Measurements from ENCODE around the gene ARRB1.
"Not testable (repeated sequence)": the region's sequence is repeated elsewhere in the genome, so short reads cannot be mapped to it uniquely, and the experiment has no call there.

The ARRB1 gene

GRCh38 chr11:75325713-75326438, 25.6 kb downstream of the ARRB1 start:
- DNase-seq (ENCODE audit: insufficient read length, low spot score) (no peak), FAIRE-seq (no peak)

DNA sequence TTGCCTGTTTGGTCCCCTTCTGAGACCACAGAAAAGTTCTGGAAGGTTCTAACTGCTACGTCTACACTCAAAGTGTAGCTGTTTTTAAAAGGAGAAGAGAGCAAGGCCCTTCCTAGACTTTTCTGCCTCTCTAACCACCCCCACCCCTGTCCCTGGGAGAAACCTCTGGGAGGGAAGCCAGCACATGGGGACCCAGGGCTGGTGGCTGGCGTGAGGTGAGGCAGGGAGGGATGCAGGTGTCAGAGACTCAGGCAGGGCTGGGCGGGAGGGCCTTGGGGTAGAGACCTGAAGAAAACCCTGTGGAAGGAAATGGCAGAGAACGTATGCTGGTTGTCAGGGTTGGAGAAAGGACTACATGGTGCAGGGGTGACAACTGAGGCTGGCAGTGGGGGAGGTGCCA, 26.7 kb downstream of the ARRB1 start:
- DNase-seq (ENCODE audit: insufficient read length, low spot score) (no peak), FAIRE-seq (no peak)

DNA sequence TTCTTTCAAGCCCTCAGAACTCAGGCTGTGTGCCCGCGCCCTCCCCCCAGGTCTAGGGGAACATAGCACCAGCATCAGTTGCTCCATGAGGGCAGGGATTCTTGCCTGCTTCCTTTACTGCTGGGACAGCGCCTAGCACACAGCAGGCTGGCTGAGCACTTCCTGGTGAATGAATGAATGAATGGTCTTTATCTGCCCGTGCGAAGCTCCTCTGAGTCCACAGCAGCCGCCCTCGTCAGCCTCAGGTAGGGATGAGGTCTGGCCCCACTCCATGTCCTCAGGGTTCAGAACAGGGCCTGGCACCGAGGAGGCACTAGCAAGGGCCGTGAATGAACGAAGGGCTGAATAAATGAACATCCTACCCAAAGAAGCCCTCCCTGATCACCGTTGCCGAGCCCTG, 27.3 kb downstream of the ARRB1 start:
- FAIRE-seq (no peak), DNase-seq (ENCODE audit: insufficient read length, low spot score) (no peak)

DNA sequence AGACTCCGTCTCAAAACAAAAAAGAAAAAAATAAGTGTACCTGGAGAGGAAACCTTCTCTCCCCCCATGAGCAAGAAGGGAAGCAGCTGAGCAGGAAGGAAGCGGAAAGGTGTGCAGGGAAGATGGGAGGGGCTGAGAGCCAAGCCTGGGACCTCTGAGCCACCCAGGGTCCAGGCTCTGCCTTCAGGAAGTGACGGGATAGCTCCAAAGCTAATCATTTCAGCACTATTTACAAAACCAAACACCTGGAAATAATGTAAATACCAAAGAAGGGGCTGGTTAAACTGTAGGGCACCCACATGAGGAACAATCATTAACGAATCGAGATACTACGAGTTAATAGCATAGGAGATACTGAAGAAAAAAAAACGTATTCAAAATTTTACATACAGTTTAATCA, 27.9 kb downstream of the ARRB1 start:
- DNase-seq (ENCODE audit: insufficient read length, low spot score) (no peak), FAIRE-seq (no peak)

DNA sequence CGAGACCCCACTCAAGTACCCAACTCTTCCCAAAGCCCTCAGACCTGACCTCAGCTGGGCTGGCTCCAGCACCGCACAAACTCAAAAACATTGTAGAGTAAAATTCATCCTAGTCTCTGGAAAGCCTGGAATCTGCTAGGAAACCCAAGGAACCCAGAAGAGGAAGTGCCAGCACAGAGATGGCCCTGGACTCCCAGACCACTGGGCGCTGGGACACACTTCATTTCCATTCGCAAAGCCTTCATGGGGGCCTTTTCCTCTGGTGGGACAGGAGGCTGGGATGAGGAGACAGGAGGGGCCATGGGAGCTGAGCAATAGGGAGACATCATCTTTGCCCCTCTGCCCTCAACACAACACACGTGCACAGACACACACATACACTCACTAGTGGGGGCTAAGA, 30.8 kb downstream of the ARRB1 start:
- FAIRE-seq, result no peak
- DNase-seq (ENCODE audit: insufficient read length, low spot score), result no peak

- FAIRE-seq, result no peak
Observed at GRCh38 chr11:75320046-75320618, 31.3 kb downstream of the ARRB1 start.

DNA sequence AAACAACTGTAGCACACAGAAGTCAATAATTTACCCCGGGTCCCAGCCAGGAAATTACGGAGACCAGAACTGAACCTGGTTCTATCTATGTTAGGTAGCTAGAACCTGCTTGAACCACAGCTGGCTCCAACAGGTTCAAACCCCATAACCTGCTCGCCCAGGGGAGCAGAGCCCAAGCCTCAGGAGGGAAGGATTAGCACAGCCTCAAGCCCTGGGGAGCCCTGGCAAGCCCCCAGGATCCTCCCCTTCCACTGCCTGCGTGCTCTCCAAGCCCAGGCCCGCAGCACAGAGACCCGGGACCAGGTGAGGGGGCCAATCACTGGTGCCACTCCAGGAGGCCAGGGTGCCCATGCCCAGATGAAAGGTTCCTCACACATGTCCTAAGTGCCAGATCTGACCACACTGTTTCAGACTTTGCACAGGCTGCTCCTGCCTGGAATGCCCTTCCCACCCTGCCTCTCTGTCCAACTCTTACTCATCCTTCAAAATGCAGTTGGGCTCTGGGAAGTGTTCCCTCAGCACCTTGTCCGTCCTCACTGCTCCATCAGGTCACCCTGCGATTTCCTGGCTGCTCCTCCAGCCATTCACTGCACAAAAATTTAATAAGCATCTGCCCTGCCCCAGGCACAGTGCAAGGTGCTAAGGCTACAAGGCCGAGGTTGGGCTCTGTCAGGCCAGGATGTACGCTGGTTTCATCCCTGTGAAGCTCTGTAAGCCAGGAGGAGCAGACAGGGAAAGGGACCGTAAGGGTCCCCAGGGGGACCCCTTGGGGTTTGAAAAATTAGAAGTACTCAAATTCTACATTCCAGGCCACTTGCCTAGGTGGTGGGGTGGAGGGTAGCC, 32.2 kb downstream of the ARRB1 start:
- FAIRE-seq, result no peak
- no peak for DNase-seq (ENCODE audit: insufficient read length, low spot score)

More at GRCh38 chr11:75320046-75320618, 31.3 kb downstream of the ARRB1 start:
- DNase-seq (ENCODE audit: insufficient read length, low spot score), result no peak

DNA sequence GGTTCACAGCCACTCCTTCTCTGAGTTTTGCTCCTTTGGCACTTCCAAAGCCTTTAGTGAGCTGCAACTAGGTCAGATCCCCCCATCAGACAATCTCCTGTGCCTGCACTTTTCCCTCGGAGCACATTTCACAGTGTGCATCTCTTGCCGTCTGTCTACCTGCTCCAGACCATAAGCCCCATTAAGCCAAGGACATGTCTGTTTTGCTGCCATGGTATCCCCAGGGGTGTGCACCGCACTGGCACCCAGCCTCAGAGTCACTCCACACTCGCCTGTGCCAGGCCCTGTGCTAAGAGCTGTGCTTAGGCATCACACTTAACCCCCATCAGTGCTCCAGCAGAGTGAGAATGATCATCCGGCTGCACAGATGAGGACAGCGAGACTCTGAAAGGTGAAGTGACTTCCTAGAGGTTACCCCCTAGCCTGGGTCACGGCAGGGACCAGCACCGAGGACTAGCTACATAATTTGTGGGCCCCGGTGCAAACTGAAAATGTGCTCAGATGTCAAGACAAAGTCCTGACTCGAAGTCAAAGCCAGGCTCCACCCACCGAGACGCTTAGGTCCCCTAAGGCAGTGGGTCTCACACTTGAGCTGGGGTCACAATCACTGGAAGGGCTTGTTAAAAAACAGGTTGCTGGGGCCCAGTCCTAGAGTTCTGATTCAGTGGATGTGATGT, 33.9 kb downstream of the ARRB1 start:
- FAIRE-seq (no peak), DNase-seq (ENCODE audit: insufficient read length, low spot score) (no peak)

DNA sequence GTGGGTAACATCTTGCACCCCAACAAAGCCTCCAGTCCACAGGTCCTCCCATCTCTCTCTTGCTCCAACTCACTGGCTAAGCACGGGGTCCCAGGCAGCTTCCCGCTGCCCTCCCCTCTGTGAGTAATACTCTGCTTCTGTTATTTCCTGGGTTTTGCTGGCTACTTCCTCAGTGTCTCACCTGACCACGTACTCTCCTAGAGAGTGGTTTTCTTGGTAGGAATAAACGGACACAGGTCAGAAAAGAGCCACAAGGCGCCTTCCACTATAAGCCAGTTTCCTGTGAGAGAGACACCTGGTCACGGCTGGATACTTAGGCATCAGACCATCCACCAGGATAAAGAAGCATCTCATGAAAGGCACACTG, 36.0 kb downstream of the ARRB1 start:
- no peak for FAIRE-seq
- DNase-seq (ENCODE audit: insufficient read length, low spot score), result no peak

DNA sequence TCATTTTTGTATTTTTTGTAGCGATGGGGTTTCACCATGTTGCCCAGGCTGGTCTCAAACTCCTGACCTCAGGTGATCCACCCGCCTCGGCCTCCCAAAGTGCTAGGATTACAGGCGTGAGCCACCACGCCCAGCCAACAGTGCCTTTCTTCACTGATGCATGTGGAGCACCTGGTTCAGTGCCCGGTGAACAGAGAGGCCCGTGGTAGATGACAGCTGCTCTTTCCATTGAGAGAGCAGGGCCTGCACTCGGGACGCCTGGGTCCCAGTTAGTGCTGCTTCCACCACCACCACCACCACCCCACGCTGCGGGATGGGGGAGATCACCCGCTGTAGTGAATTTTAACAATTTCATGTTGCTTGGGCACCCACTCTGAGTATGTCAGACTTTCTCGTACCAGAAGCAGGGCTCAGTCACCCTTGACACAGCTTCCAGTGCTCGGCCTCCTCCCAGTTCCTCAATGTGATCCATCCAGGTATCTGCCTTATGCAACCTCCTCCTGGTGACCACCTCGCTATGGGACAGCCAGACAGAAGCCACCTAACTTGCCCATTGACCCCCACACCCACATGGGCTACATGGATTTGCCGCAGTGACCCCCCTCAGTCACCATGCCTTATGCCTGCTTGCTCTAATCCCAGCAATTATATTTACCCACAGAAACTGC, 36.6 kb downstream of the ARRB1 start:
- no peak for DNase-seq (ENCODE audit: insufficient read length, low spot score)
- no peak for FAIRE-seq

DNA sequence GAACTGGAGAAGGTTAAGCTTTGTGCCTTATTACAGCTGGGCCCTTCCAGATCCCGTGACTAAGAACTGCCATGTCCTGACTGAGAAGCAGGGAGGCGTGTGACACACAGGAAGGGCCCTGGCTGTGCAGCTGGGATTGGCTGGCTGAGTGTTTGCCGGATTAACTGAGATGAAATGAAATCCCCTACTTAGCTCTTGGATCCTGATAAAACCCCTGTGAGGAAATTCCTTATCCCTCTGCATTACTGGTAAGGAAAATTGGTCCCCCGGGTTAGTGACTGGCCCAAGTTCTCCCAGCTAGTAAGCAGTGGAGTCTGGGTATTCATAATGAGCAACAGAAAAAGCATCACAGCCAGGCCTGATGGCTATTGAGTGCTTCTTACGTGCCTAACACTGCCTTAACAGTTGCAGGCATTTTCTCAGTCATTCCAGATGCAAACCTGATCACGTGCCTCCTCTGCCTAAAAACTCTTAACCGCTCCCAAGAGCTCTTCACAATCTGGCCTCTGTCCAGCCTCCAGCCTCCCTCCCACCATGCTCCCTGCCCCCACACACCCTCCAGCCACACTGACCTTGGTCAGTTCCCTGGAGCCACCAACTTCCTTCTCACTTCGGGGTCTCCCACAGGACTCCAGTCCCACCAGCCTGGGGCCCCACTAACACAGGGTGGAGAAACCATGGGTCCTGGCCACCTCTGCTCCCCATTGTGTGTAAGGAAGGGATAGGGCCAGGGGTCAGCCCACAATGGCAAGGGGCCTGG, 37.8 kb downstream of the ARRB1 start:
- DNase-seq (ENCODE audit: insufficient read length, low spot score) (no peak), FAIRE-seq (no peak)

DNA sequence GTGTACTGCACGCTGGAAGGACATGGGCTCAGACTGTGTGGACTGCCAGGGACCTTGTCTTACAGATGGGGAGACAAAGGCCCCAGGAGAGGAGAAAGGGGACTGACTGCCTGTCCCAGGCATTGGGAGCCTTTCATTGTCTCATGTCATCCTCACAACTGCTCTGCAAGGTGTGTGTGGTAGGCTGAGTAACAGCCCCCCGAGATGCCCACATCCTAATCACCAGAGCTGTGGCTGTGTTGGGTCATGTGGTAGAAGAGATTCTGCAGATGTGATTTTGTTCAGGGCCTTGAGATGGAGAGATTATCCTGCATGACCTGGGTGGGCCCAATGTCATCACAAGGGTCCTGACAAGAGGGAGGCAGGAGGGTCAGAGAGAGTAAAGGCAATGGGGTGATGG, 39.1 kb downstream of the ARRB1 start:
- FAIRE-seq (no peak), DNase-seq (ENCODE audit: insufficient read length, low spot score) (no peak)

GRCh38 chr11:75311858-75312288, 39.6 kb downstream of the ARRB1 start:
- FAIRE-seq (no peak), DNase-seq (ENCODE audit: insufficient read length, low spot score) (no peak)

- no peak for FAIRE-seq
- no peak for DNase-seq (ENCODE audit: insufficient read length, low spot score)
Observed at GRCh38 chr11:75308986-75309385, 42.5 kb downstream of the ARRB1 start.

DNA sequence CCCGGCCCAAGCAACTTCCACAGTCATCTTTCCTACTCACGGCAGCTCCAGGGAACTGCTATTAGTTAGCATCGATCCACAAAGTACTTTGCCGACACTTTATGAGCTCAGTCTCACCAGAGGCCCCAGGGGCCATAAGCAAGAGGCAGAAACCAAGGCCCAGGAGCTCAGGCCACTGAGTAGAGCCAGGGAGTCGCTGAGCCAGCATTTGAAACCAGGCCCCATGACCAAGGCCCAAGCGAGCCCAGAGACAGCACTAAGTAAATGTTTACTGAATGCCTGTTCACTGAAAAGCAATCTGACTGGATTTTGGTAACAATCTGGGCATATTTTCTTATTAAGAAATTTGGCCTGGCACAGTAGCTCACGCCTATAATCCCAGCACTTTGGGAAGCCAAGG, 43.3 kb downstream of the ARRB1 start:
- FAIRE-seq, result no peak

DNA sequence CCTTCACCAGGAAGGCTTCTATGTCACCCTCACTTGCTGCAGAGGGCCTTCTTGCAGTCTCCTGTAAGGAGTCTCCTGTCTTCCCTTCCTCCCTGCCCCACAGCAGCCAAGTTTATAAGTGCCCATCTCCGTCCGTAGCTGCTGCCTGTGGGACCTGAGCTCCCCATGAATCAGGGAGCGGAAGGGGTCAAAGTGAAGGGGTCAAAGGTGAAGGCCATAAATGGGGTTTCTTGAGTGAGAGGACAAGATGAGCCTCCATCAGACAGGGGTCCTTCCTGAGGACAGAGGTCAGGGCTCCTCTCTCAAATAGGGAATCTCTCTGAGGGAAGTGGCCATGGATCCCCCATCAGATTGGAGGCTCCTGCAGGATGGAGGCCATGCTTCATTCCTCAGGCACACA, 44.4 kb downstream of the ARRB1 start:
- FAIRE-seq, result no peak
- no peak for DNase-seq (ENCODE audit: insufficient read length, low spot score)

More for the DNA sequence above, 43.3 kb downstream of the ARRB1 start:
- no peak for DNase-seq (ENCODE audit: insufficient read length, low spot score)

- no peak for DNase-seq (ENCODE audit: insufficient read length, low spot score)
- FAIRE-seq, result no peak
Observed at GRCh38 chr11:75306529-75306928, 44.9 kb downstream of the ARRB1 start.

DNA sequence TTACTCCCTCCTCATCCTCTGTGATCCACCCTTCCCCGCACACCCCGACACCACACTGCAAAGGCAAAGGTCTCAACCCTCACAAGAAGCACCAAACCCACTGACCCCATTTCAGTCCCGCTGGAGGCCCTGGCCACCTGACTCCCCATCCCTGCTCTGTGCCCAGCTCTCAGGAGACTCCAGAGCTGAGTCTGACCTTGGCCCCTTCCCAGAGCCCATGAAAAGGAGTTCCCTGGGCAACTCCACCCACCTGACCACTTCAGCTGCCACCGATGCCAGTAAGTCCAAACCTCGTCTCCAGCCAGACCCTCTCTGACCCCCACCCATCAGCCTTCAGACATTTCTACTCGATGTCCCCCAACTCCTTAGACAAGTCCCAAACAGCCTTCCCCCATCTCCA, 45.5 kb downstream of the ARRB1 start:
- DNase-seq (ENCODE audit: insufficient read length, low spot score) (no peak), FAIRE-seq (no peak)

DNA sequence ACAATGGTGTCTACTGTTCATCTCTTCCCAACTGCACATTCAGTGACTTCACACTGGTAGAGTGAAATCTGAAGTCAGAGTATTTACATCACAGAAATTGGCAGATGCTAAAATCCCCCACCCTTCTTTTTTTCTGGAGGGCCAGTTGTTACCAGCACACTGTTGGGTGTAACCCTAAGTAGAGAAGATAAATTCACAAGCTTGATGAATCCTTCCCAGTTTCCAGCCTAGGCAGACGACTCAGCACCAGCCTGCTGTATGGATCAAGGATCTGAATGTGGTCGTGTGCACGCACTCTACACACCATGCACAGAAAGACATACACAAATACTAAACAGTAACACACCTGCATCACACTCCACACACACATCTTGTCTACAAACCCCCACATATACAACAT, 46.0 kb downstream of the ARRB1 start:
- DNase-seq (ENCODE audit: insufficient read length, low spot score) (no peak), FAIRE-seq (no peak)

- not testable (repeated sequence) for FAIRE-seq; DNase-seq (ENCODE audit: insufficient read length, low spot score)
Observed at GRCh38 chr11:75304941-75305340, 46.5 kb downstream of the ARRB1 start.

All from GM19239 (cell line).